Keratinocyte (primary cell): Measurements from ENCODE around the gene URAD.

ENCODE experiments used
- CTCF ChIP-seq, 3 experiments: IDR thresholded peaks in 1 of 3; conservative IDR thresholded peaks in 1 of 3; optimal IDR thresholded peaks in 1 of 3; 2 replicates in 2 of 3; 3 replicates in 1 of 3; pipeline versions ENCODE3 to v1.5.1; 2011; ENCODE audit warnings: low read length in 3 of 3, mild to moderate bottlenecking in 3 of 3, moderate library complexity in 2 of 3, control low read depth in 1 of 3, inconsistent platforms in 1 of 3; ENCODE audit not compliant: insufficient read depth in 2 of 3; ENCODE audit errors: extremely low read depth in 1 of 3
- EZH2 ChIP-seq: IDR thresholded peaks from one replicate; pipeline ENCODE4 v1.6.1; 2012; ENCODE audit warnings: inconsistent platforms, mild to moderate bottlenecking, low read length, moderate library complexity

- no peak for TF ChIP-seq CTCF (optimal IDR thresholded peaks at IDR 0.05 in 1 of 3, IDR thresholded peaks at IDR 0.05 in 1 of 3, conservative IDR thresholded peaks at IDR 0.05 in 1 of 3; ENCODE audit: extremely low read depth in 1 of 3, insufficient read depth in 2 of 3, low read length in 3 of 3)
- no peak for TF ChIP-seq EZH2
Measured at GRCh38 chr13:28012896-28013295, 24.4 kb upstream of the URAD start.
